GM12891 (cell line): ENCODE results near the gene CEACAM1.
"Not testable (repeated sequence)": the region's sequence is repeated elsewhere in the genome, so short reads cannot be mapped to it uniquely, and the experiment has no call there.

Experiments used
- DNase-seq: peaks from one replicate; pipeline ENCODE4 v3.0.0; 2011; ENCODE audit warnings: low spot score; ENCODE audit not compliant: insufficient read length
- FAIRE-seq: peaks from 2 replicates; lab custom pipeline; 2011; peaks lifted over from hg19 to GRCh38; lab: Jason Lieb, UNC
- PAX5 ChIP-seq: IDR thresholded peaks from 2 replicates; pipeline ENCODE4 v1.6.1; 2011; ENCODE audit warnings: low read length, moderate library complexity, mild to moderate bottlenecking; ENCODE audit not compliant: insufficient read depth, severe bottlenecking
- POLR2A ChIP-seq: IDR thresholded peaks from 2 replicates; pipeline ENCODE4 v1.6.1; 2011; ENCODE audit warnings: low read depth, low read length, control low read depth
- POLR2AphosphoS5 ChIP-seq: IDR thresholded peaks from 2 replicates; pipeline ENCODE4 v1.6.1; 2011; ENCODE audit warnings: low read depth, low read length, control low read depth
- POU2F2 ChIP-seq: IDR thresholded peaks from 2 replicates; pipeline ENCODE4 v1.6.1; 2011; ENCODE audit warnings: low read depth, mild to moderate bottlenecking, control low read depth, low read length, moderate library complexity
- SPI1 ChIP-seq: IDR thresholded peaks from 2 replicates; pipeline ENCODE4 v1.6.1; 2011; ENCODE audit warnings: low read depth, low read length, control low read depth
- TAF1 ChIP-seq: IDR thresholded peaks from 2 replicates; pipeline ENCODE4 v1.6.1; 2011; ENCODE audit warnings: low read depth, low read length, control low read depth

Gene CEACAM1

DNA sequence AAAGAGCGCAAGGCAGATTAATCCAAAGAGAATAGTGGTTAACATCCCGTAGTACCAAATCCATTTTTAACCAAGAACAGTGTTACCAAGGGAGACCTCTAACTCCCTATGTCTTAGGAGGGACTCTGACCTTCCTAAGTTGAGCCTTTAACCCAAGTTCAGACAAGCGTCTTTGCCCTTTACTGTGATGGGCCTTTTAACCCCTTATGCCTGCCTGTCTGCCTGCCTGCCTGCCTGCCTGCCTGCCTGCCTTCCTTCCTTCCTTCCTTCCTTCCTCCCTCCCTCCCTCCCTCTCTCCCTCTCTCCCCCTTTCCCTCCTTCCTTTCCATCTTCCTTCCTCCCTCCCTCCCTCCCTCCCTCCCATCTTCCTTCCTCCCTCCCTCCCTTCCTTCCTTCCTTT is 32.6 kb downstream of the CEACAM1 start:
- TF ChIP-seq SPI1 (no peak), POU2F2 (no peak), POLR2A (no peak), PAX5 (no peak), POLR2AphosphoS5 (no peak), TAF1 (no peak)
- DNase-seq (no peak), FAIRE-seq (no peak)

GRCh38 chr19:42494321-42494720 is 34.0 kb downstream of the CEACAM1 start:
- FAIRE-seq, result no peak

GRCh38 chr19:42488783-42489521 is 39.3 kb downstream of the CEACAM1 start:
- DNase-seq, result no peak
- FAIRE-seq, result no peak
- TF ChIP-seq PAX5 (no peak), POLR2AphosphoS5 (no peak), POU2F2 (no peak), POLR2A (no peak), SPI1 (no peak), TAF1 (no peak)

More at GRCh38 chr19:42494321-42494720, 34.0 kb downstream of the CEACAM1 start:
- no peak for DNase-seq
- TF ChIP-seq PAX5 (no peak), SPI1 (no peak), POLR2A (no peak), POU2F2 (no peak), TAF1 (no peak), POLR2AphosphoS5 (no peak)

DNA sequence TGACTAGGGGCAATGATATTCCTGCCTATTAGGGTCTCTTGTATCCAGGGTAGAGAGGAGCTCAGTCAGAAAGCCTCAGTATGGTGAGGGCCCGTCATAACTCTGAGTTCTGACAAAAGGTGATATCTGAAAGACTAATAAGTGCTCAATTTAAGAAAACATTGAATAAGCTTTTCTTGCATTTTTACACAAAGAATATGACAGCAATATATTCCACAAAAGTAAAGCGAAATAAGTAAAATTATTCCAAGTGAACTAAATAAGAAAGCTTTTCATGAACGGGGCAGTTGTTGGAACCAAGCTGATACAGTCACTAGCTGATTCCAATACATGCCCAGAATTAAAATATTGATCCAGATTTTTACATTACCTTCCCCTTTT is 40.5 kb downstream of the CEACAM1 start:
- FAIRE-seq, result no peak
- no peak for TF ChIP-seq POU2F2
- TF ChIP-seq PAX5, result no peak
- no peak for TF ChIP-seq POLR2A
- TF ChIP-seq TAF1, result no peak
- TF ChIP-seq POLR2AphosphoS5, result no peak
- no peak for TF ChIP-seq SPI1
- no peak for DNase-seq

DNA sequence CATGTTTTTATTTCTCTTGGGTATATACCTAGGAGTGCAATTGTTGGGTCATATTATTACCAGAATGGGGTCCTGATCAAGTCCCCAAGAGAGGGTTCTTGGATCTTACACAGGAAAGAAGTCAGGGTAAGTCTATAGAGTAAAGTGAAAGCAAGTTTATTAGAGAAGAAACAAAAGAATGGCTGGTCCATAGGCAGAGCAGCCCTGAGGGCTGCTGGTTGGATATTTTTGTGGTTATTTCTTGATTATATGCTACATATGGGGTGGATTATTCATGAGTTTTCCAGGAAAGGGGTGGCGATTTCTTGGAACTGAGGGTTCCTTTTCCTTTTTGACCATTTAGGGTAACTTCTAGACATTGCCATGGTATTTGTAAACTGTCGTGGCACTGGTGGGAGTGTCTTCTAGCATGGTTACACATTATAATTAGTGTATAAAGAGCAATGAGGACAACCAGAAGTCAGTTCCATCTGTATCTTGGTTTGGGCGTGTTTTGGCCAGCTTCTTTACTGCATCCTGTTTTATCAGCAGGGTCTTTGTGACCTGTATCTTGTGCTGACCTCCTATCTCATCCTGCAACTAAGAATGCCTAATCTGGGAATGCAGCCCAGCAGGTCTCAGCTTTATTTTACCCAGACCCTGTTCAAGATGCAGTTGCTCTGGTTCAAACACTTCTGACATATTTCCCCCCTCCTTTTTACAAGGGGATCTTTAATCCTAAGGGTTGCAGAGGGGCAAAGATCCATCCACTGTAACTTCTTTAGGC is 41.1 kb downstream of the CEACAM1 start:
- DNase-seq (no peak), FAIRE-seq (no peak)
- TF ChIP-seq PAX5 (no peak), SPI1 (no peak), POLR2A (no peak), POU2F2 (no peak), POLR2AphosphoS5 (no peak), TAF1 (no peak)

- peak; percentile 5 for FAIRE-seq
- DNase-seq, result not testable (repeated sequence)
Measured at GRCh38 chr19:42485036-42485435, 43.2 kb downstream of the CEACAM1 start.

DNA sequence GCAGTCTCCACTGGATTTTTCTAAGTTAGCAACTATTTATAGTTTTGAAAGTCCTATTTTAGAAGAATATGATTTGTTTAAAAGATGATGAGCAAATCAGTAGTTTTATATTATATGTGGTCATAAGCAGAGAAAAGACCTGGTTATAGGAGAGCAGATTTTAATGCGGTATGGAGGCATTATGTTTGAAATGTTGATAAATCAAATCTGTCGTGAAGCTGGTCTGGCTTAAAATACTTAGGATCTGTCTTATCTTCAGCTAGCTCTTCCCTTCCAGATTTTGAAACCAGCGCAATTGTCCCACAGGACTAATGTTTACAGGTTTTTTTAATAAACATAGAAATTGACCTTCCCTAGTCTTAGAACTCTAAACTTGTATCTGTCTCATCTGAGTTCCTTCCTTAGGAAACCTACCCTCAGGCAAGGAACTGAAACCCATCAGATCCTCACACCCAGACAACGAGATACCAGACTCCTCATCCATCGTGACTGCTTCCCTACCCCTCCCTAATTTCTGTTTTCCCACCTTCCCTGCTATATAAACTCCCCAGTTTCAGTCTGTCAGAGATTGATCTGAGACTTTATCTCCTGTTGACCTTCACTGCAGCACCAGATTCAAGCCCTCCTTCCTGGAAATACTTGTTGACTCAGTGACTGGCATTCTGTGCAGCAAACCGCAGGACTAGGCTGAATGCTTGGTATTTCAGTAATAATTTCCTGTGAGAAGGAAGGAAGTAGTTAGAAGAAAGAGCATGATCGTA is 47.8 kb downstream of the CEACAM1 start:
- FAIRE-seq (no peak), DNase-seq (no peak)
- peak; percentile 67 for TF ChIP-seq SPI1
- no peak for TF ChIP-seq POU2F2

GRCh38 chr19:42479736-42480135 is 48.5 kb downstream of the CEACAM1 start:
- no peak for FAIRE-seq
- no peak for DNase-seq
- no peak for TF ChIP-seq TAF1
- no peak for TF ChIP-seq POLR2A
- TF ChIP-seq POLR2AphosphoS5, result no peak
- TF ChIP-seq SPI1, result no peak
- TF ChIP-seq POU2F2, result no peak
- TF ChIP-seq PAX5, result no peak

DNA sequence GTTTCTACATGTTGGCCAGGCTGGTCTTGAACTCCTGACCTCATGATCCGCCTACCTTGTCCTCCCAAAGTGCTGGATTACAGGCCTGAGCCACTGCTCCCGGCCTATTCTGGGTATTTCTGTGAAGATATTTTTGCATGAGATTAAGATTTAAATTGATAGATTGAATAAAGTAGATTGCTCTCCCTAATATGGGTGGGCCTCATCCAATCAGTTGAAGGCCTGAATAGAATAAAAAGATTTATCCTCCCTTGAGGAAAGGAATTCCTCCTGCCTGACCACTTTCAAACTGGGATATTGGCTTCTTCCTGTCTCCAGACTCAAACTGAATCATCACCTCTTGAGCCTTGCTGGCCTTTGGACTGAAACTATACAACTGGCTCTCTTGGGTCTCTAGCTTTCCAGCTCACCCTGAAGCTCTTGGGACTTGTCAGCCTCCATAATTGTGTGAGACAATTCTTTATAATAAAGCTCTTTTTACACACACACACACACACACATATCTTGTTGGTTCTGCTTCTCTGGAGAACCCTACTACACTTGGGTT is 49.4 kb downstream of the CEACAM1 start:
- DNase-seq (no peak), FAIRE-seq (no peak)
- no peak for TF ChIP-seq SPI1
- TF ChIP-seq POU2F2, result no peak
- no peak for TF ChIP-seq TAF1
- no peak for TF ChIP-seq PAX5
- TF ChIP-seq POLR2AphosphoS5, result no peak
- TF ChIP-seq POLR2A, result no peak
